HG03575 (cell line): Measurements from ENCODE around the gene ZNF263.

ENCODE experiments used
- ATAC-seq: cut with Tn5 transposase; IDR thresholded peaks from one replicate; pipeline ENCODE4 v1.9.1; 2021; ENCODE audit not compliant: unreplicated experiment, insufficient number of reproducible peaks, low FRiP score; ENCODE audit errors: extremely low read depth

Gene ZNF263

GRCh38 chr16:3305109-3306068, 22.1 kb downstream of the ZNF263 start, which contains the start of the genes TIGD7 and ZNF75A:
Gene TIGD7, minus strand, starts transcription at chr16:3305430. Its CDS starts 4,816 bp downstream, at chr16:3300614.
Gene ZNF75A, plus strand, starts transcription at chr16:3305497. Its CDS starts 2,932 bp downstream, at chr16:3308429.
- ATAC-seq = no peak

GRCh38 chr16:3306078-3306477, 22.8 kb downstream of the ZNF263 start:
- no peak for ATAC-seq

GRCh38 chr16:3311496-3311895, 28.2 kb downstream of the ZNF263 start:
- ATAC-seq = no peak

GRCh38 chr16:3317315-3317999, 34.2 kb downstream of the ZNF263 start:
- ATAC-seq = no peak

GRCh38 chr16:3321816-3322215, 38.5 kb downstream of the ZNF263 start:
- no peak for ATAC-seq

GRCh38 chr16:3327514-3327913, 44.2 kb downstream of the ZNF263 start:
- ATAC-seq = no peak

- ATAC-seq = no peak
Measured at GRCh38 chr16:3328104-3328503, 44.8 kb downstream of the ZNF263 start.

GRCh38 chr16:3328643-3329042, 45.4 kb downstream of the ZNF263 start:
- no peak for ATAC-seq
